Spinal cord (tissue), 10 donors: Measurements from ENCODE around the gene NFIB. TPM values are rescaled to one million over a fixed set of nuclear protein-coding genes. Genes with fewer than 3 reads are reported as not detected.

Experiments used
- DNase-seq, 6 donors: peaks; one replicate each; pipeline versions ENCODE4 v3.0.0 to v3.0.0-alpha.2; 2013 to 2015; ENCODE audit warnings: low spot score in 6 of 6, low read depth in 4 of 6
- H3K27ac ChIP-seq: one replicate; pipeline ENCODE4 v1.5.1; 2013; ENCODE audit warnings: low read depth, low read length, control low read depth
- H3K27me3 ChIP-seq: one replicate; pipeline ENCODE4 v1.6.1; 2013; ENCODE audit warnings: low read length; ENCODE audit not compliant: control insufficient read depth, insufficient read depth
- H3K36me3 ChIP-seq: one replicate; pipeline ENCODE4 v1.6.1; 2013; ENCODE audit warnings: low read length; ENCODE audit not compliant: control insufficient read depth, insufficient read depth
- H3K4me1 ChIP-seq: one replicate; pipeline ENCODE4 v1.6.1; 2013; ENCODE audit warnings: low read length; ENCODE audit not compliant: control insufficient read depth, insufficient read depth
- H3K4me3 ChIP-seq: one replicate; pipeline ENCODE4 v1.5.1; 2013; ENCODE audit warnings: low read depth, low read length, control low read depth
- H3K9me3 ChIP-seq: one replicate; pipeline ENCODE4 v1.6.1; 2013; ENCODE audit warnings: low read length; ENCODE audit not compliant: control insufficient read depth, insufficient read depth
- WGBS: methylation state at CpG from one replicate; pipeline ENCODE4 v1.1.5; 2013; ENCODE audit warnings: missing lambda C conversion rate; ENCODE audit not compliant: insufficient coverage; 5-methylcytosine and 5-hydroxymethylcytosine counted together
- polyA plus RNA-seq, 2 donors: library from polyadenylated mRNA; unstranded; fragments of 120-200 nt; gene quantifications; one replicate each; pipeline ENCODE4 v1.2.1, GENCODE V29; 2013; ENCODE audit not compliant: insufficient read length in 2 of 2
- total RNA-seq, 2 donors: library from RNA; depleted of rRNA in 1 of 2; stranded (reverse); fragments of 120-200 nt in 1 of 2; fragments of >200 nt in 1 of 2; gene quantifications; one replicate each; pipeline versions ENCODE4 v1.2.3 to v1.2.4, GENCODE V29; 2013 to 2014
- donor health status: healthy.

NFIB gene
- total and polyA plus RNA-seq, 4 donors: 56.4 to 97.5 (median 90.0) TPM

DNA sequence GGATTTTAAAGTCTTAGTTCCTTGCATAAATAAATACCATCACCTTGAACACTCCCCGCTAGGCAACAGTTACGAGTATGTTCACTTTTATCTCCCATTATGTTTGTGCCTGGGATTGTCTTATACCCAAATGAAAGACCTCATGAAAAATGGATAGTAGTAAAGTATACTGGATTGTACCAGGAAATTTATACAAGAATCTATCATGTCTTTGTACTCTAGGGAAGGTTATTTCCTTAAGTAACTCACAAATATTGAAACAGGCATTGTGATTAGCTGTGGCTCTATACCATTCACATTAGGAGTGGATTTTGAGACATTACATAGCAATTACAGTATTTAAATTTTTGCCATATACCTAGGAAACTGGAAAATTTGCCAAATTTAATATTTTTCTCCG is 24.0 kb downstream of the NFIB start:
- H3K4me3 ChIP-seq: no peak overlapping the region

DNA sequence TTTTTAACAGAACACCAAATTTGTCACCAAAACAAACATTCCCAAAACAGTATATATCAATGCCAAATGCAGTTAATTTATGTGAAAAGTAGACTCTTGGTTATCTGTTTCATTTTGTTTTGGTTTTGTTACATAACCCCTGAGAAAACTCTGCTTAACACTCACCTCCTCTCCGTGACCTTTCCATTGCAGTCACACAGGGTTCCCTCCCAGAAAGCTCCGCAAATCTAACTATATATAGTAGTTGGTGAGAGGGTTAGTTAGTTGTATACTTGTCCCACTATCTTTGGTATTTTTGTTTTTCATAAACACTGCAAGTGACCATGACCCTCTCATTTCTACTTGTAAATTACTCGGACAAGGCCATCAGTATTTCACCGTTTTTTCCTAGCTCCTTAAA is 25.5 kb downstream of the NFIB start:
- Histone ChIP-seq H3K27me3 (no peaks in the 10 kb centered on the region), H3K4me3 (no peak overlapping the region), H3K4me1 (no peaks in the 10 kb centered on the region), H3K9me3 (no peaks in the 10 kb centered on the region), H3K36me3 (peaks cover 2% of the 10 kb centered on the region), H3K27ac (no peak overlapping the region)
- no peak for DNase-seq
- no CpG with 5 or more reads among the region's 4 CpGs for whole genome bisulfite sequencing

More for the DNA sequence above, 24.0 kb downstream of the NFIB start:
- DNase-seq: no peak
- WGBS: 100% methylated on average over 1 of the region's 3 CpGs
- Histone ChIP-seq H3K9me3 (no peaks in the 10 kb centered on the region), H3K27me3 (no peaks in the 10 kb centered on the region), H3K27ac (no peak overlapping the region), H3K36me3 (peaks cover 2% of the 10 kb centered on the region), H3K4me1 (no peaks in the 10 kb centered on the region)

DNA sequence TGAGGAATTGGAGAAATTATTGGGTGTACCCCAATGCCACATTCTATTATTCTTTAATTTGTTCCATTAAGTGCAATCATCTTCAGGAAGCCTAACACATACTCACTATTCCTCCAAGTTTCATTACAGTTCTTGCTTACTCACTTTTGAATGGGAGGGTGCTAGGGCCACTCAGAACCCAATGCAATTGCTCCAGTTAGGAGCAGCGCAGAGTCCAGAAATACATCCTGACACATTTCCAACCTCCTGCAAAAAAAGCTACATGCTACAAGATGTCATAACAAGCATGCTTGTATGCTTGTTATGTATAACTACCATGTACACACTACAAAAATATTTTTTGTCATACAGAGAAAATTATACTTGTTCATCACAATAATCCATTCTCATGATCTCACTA is 27.8 kb downstream of the NFIB start:
- Histone ChIP-seq H3K27me3 (no peaks in the 10 kb centered on the region), H3K4me1 (peaks cover 3% of the 10 kb centered on the region), H3K9me3 (no peaks in the 10 kb centered on the region), H3K4me3 (no peak overlapping the region), H3K36me3 (peaks cover 2% of the 10 kb centered on the region), H3K27ac (no peak overlapping the region)
- no CpG with 5 or more reads among the region's 1 CpG for WGBS
- no peak for DNase-seq

DNA sequence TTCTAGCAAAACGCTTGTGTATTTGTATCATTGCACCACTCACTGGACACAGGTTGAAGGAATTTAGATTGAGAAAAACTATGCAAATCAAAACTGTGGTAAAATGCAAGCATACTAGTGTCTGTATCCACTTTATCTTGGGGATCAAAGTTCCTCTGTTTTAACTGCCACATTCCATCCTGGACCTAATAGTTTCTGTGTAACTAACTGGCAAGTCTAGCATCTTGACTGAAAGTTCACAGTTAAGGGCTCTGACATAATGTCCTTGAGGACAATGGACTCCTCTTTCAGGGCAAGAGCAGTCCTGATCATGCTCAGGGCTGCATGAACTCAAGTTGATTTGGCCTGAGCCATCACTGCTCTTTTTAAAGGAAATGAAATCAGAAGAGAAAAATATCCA is 30.7 kb downstream of the NFIB start:
- H3K27ac ChIP-seq: no peak overlapping the region
- DNase-seq: no peak
- H3K9me3 ChIP-seq: no peaks in the 10 kb centered on the region
- H3K4me1 ChIP-seq: peaks cover 3% of the 10 kb centered on the region
- no CpG with 5 or more reads among the region's 1 CpG for whole genome bisulfite sequencing
- H3K36me3 ChIP-seq: peaks cover 2% of the 10 kb centered on the region
- H3K27me3 ChIP-seq: no peaks in the 10 kb centered on the region
- H3K4me3 ChIP-seq: no peak overlapping the region

DNA sequence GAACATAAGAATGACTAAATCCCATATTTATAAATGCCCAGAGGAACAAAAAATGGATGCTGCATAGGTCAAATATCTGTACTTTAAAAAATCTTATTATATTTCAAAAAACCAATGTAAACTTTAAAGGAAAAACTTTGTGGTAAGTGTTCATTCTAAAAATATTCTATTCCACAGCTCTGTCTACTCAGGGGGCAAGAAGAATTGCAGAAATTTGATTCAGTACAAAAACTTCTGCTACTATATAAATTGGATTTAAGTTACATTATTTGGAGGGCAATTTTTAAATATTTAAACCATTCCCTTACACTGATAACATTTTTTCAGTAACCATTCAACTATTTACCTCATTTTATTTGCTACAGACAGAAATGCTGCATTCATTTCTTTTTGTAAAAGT is 32.1 kb downstream of the NFIB start:
- no peaks in the 10 kb centered on the region for H3K9me3 ChIP-seq
- H3K27me3 ChIP-seq: no peaks in the 10 kb centered on the region
- no peak overlapping the region for H3K4me3 ChIP-seq
- no peak overlapping the region for H3K27ac ChIP-seq
- DNase-seq: no peak
- no peaks in the 10 kb centered on the region for H3K36me3 ChIP-seq
- H3K4me1 ChIP-seq: peaks cover 3% of the 10 kb centered on the region

DNA sequence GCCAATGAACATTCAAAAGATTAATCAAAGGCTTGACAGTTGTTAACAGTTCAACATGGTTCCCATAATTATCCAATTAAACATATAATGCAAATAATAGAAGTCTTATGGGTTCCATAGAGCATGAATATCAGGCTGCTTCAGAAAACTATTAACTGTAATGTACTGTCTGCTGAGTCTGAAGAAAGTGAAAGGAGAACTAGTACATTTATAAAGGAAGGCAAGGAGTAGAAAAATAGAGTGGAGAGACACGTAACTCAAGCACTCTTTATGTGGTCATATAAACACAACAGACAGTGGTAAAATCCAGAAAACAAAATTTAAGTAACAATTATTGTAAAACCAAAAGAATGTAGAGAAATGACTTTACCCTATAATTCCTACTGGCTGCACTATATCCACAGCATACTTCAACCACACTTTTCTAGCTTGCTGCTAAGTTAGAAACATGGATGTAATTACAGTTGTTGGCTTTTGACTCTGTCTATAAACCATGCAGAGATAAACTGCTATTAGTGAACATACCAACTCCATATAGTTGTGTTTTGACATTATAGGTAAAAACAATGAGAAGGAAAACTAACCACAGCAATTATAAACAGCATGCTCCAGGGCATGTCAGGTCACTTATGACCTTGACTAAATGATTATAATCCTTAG is 32.7 kb downstream of the NFIB start:
- H3K4me3 ChIP-seq: no peak overlapping the region
- no CpG with 5 or more reads among the region's 1 CpG for WGBS
- H3K4me1 ChIP-seq: peaks cover 3% of the 10 kb centered on the region
- H3K9me3 ChIP-seq: no peaks in the 10 kb centered on the region
- no peaks in the 10 kb centered on the region for H3K36me3 ChIP-seq
- no peaks in the 10 kb centered on the region for H3K27me3 ChIP-seq
- H3K27ac ChIP-seq: no peak overlapping the region
- DNase-seq: no peak

DNA sequence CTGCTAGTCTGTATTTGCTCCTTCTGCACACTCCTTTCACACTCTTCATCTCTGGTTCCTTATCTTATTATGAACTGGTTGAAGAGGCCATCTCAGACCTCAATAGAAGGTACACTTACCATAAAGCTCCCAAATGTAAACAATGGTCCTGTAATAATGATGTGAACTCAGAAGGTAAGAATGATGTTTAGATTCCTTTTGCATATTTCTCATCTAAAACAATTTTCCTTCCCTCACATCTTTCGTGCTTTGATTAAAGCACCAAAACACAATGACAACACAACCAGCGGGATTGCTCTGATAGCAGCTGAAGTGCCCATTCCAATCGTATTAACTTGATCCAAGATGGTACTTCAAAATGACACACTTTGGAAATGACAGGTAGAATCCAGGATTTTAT is 34.3 kb downstream of the NFIB start:
- H3K4me3 ChIP-seq: no peak overlapping the region
- no peak for DNase-seq
- no peaks in the 10 kb centered on the region for H3K36me3 ChIP-seq
- WGBS: 100% methylated on average over 1 of the region's 3 CpGs
- H3K27ac ChIP-seq: no peak overlapping the region
- no peaks in the 10 kb centered on the region for H3K9me3 ChIP-seq
- H3K4me1 ChIP-seq: peaks cover 3% of the 10 kb centered on the region
- H3K27me3 ChIP-seq: no peaks in the 10 kb centered on the region

DNA sequence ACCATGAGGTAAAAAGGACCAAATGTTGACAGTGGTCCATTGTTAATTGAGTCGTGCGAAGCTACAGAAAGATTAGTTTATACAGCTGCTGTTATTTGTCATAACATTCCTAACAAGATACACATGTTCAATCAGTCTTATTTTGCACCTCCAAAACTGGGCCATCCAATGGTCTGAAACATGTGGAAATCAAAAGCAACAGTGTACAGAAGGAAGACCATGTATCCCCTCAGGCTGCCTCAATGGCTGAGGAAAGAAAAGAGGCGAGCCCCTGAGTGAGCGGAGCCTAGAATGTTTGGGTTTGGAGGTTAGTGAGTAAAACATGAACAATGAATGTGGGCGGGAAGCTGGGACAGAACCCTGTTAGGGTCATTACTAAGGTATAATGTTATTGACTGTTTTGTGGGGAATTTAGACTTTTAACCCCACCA is 35.6 kb downstream of the NFIB start:
- H3K4me1 ChIP-seq: peaks cover 7% of the 10 kb centered on the region
- no peak for DNase-seq
- no peaks in the 10 kb centered on the region for H3K9me3 ChIP-seq
- H3K27ac ChIP-seq: no peak overlapping the region
- H3K4me3 ChIP-seq: no peak overlapping the region
- no peaks in the 10 kb centered on the region for H3K36me3 ChIP-seq
- 90% methylated on average over 2 of the region's 5 CpGs for WGBS
- H3K27me3 ChIP-seq: no peaks in the 10 kb centered on the region

DNA sequence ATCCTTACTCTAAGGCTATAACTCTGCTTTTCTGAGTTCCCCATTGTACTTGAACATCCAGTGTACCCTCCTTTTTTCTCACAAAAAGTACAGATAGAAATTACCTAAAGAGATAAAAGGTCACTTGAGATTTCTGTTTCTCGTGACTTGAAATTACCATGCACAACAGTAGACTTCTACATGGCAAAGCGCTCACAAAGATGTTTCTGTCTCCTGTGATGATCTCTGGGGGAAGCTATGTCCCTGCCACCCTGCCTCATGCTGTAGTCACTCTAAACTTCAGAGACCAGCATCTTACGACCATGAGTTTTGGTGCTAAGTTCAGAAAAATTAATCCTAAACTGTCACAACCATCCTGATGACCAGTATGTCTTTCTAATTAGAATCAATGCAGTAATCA is 36.2 kb downstream of the NFIB start:
- Histone ChIP-seq H3K4me3 (no peak overlapping the region), H3K36me3 (no peaks in the 10 kb centered on the region), H3K9me3 (no peaks in the 10 kb centered on the region), H3K27ac (no peak overlapping the region), H3K4me1 (peaks cover 9% of the 10 kb centered on the region), H3K27me3 (no peaks in the 10 kb centered on the region)
- WGBS: no CpG with 5 or more reads among the region's 3 CpGs
- DNase-seq: no peak

DNA sequence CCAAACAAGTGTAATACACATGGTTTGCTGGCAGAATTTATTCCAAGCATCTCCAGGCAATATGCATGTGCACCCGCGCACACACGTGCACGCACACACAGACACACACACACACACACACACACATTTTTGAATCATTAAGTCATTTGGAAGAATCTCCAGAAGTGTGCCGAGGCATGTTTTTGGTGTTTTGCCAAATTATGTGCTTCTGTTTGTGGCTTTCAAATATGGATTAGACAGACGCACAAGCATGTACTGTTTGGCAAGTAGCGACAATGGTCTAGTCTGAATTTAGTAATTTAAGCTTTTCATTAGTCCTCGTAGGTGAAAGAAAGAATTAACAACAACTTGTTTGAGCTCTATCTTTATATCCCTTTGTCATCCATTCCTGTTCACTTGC is 36.7 kb downstream of the NFIB start:
- H3K36me3 ChIP-seq: no peaks in the 10 kb centered on the region
- no peak overlapping the region for H3K27ac ChIP-seq
- H3K4me3 ChIP-seq: no peak overlapping the region
- WGBS: 20% methylated on average over 1 of the region's 8 CpGs
- peak in 1 of 6 donors; percentile 75 for DNase-seq
- no peaks in the 10 kb centered on the region for H3K9me3 ChIP-seq
- H3K4me1 ChIP-seq: peaks cover 6% of the 10 kb centered on the region
- H3K27me3 ChIP-seq: no peaks in the 10 kb centered on the region
